HG02938 (cell line): ENCODE data around the gene PTPN2.

Source experiments
- ATAC-seq: cut with Tn5 transposase; IDR thresholded peaks from one replicate; pipeline ENCODE4 v1.9.1; 2021; ENCODE audit warnings: mild to moderate bottlenecking, moderate library complexity; ENCODE audit not compliant: unreplicated experiment

The PTPN2 gene

GRCh38 chr18:12860530-12860929 lies 23.5 kb downstream of the PTPN2 start:
- no peak for ATAC-seq

GRCh38 chr18:12858991-12859390 lies 25.0 kb downstream of the PTPN2 start:
- ATAC-seq = no peak

- no peak for ATAC-seq
Observed at GRCh38 chr18:12857991-12858544, 26.0 kb downstream of the PTPN2 start.

GRCh38 chr18:12857215-12857905 lies 26.7 kb downstream of the PTPN2 start:
- ATAC-seq = no peak

GRCh38 chr18:12855916-12856315 lies 28.1 kb downstream of the PTPN2 start:
- ATAC-seq = no peak

GRCh38 chr18:12852566-12853315 lies 31.3 kb downstream of the PTPN2 start:
- ATAC-seq = no peak

- ATAC-seq = no peak
Observed at GRCh38 chr18:12851716-12852115, 32.3 kb downstream of the PTPN2 start.

GRCh38 chr18:12849548-12849947 lies 34.5 kb downstream of the PTPN2 start:
- ATAC-seq = no peak

GRCh38 chr18:12848405-12848804 lies 35.6 kb downstream of the PTPN2 start:
- ATAC-seq = no peak

GRCh38 chr18:12844391-12844790 lies 39.6 kb downstream of the PTPN2 start:
- ATAC-seq = no peak

GRCh38 chr18:12843420-12844350 lies 40.4 kb downstream of the PTPN2 start:
- ATAC-seq = no peak

- ATAC-seq = no peak
Observed at GRCh38 chr18:12842459-12843380, 41.3 kb downstream of the PTPN2 start.

GRCh38 chr18:12841070-12841469 lies 43.0 kb downstream of the PTPN2 start:
- no peak for ATAC-seq

- ATAC-seq = no peak
Observed at GRCh38 chr18:12840382-12840781, 43.7 kb downstream of the PTPN2 start.

GRCh38 chr18:12839526-12840196 lies 44.4 kb downstream of the PTPN2 start:
- peak; percentile 81 for ATAC-seq

GRCh38 chr18:12839057-12839525 lies 44.9 kb downstream of the PTPN2 start:
- peak; percentile 58 for ATAC-seq

- ATAC-seq = no peak
Observed at GRCh38 chr18:12838178-12838634, 45.8 kb downstream of the PTPN2 start.

- no peak for ATAC-seq
Observed at GRCh38 chr18:12837747-12838146, 46.3 kb downstream of the PTPN2 start.

- ATAC-seq = no peak
Observed at GRCh38 chr18:12836551-12836950, 47.5 kb downstream of the PTPN2 start.
